Measurements from ENCODE around the gene FLVCR1.
"Not testable (repeated sequence)": the region's sequence is repeated elsewhere in the genome, so short reads cannot be mapped to it uniquely, and the experiment has no call there.

Gene FLVCR1

GRCh38 chr1:212862111-212862690, 4.1 kb downstream of the FLVCR1 start:
- TF ChIP-seq CTCF (IDR thresholded peaks at IDR 0.05; ENCODE audit: low read depth, low read length, missing control alignments), result no peak
- DNase-seq (ENCODE audit: extremely low read depth, low read depth), result no peak
- H3K4me3 ChIP-seq (replicated peaks; ENCODE audit: low read depth, low read length), result no peak overlapping the region

- not testable (repeated sequence) for H3K4me3 ChIP-seq (replicated peaks; ENCODE audit: low read depth, low read length); DNase-seq (ENCODE audit: extremely low read depth, low read depth)
Observed at GRCh38 chr1:212863345-212863744, 5.3 kb downstream of the FLVCR1 start.

GRCh38 chr1:212864201-212864600, 6.1 kb downstream of the FLVCR1 start:
- no peak overlapping the region for H3K4me3 ChIP-seq (replicated peaks; ENCODE audit: low read depth, low read length)
- TF ChIP-seq CTCF (IDR thresholded peaks at IDR 0.05; ENCODE audit: low read depth, low read length, missing control alignments), result no peak
- no peak for DNase-seq (ENCODE audit: extremely low read depth, low read depth)

- no peak overlapping the region for H3K4me3 ChIP-seq (replicated peaks; ENCODE audit: low read depth, low read length)
- no peak for TF ChIP-seq CTCF (IDR thresholded peaks at IDR 0.05; ENCODE audit: low read depth, low read length, missing control alignments)
- DNase-seq (ENCODE audit: extremely low read depth, low read depth), result no peak
Observed at GRCh38 chr1:212867192-212867591, 9.1 kb downstream of the FLVCR1 start.

GRCh38 chr1:212871976-212872375, 13.9 kb downstream of the FLVCR1 start:
- DNase-seq (ENCODE audit: extremely low read depth, low read depth), result no peak
- TF ChIP-seq CTCF (IDR thresholded peaks at IDR 0.05; ENCODE audit: low read depth, low read length, missing control alignments), result no peak
- H3K4me3 ChIP-seq (replicated peaks; ENCODE audit: low read depth, low read length), result no peak overlapping the region

GRCh38 chr1:212873518-212873917, 15.4 kb downstream of the FLVCR1 start:
- no peak for TF ChIP-seq CTCF (IDR thresholded peaks at IDR 0.05; ENCODE audit: low read depth, low read length, missing control alignments)
- DNase-seq (ENCODE audit: extremely low read depth, low read depth), result no peak

GRCh38 chr1:212878418-212878817, 20.3 kb downstream of the FLVCR1 start:
- TF ChIP-seq CTCF (IDR thresholded peaks at IDR 0.05; ENCODE audit: low read depth, low read length, missing control alignments), result no peak
- H3K4me3 ChIP-seq (replicated peaks; ENCODE audit: low read depth, low read length), result no peak overlapping the region
- DNase-seq (ENCODE audit: extremely low read depth, low read depth), result no peak

More at GRCh38 chr1:212873518-212873917, 15.4 kb downstream of the FLVCR1 start:
- no peak overlapping the region for H3K4me3 ChIP-seq (replicated peaks; ENCODE audit: low read depth, low read length)

Data from HFF-Myc (cell line).